Adrenal gland (tissue), 12 donors: ENCODE measurements around the gene PATJ. TPM values are rescaled to one million over a fixed set of nuclear protein-coding genes. Genes with fewer than 3 reads are reported as not detected.
A peak's percentile ranks its signal among the peaks of the same experiment; 100 is the strongest.

Source experiments
- DNase-seq, 7 donors: peaks; one replicate each; pipeline ENCODE4 v3.0.0-alpha.2; 2019 to 2020
- H3K27ac ChIP-seq, 5 donors: fragments of 200-600 bp; sonication (generic) in 4 of 5; 1 replicate in 3 of 5; 2 replicates in 2 of 5; pipeline versions ENCODE4 v1.5.1 to v1.8.0; 2016 to 2020; ENCODE audit warnings: mild to moderate bottlenecking in 1 of 5
- H3K27me3 ChIP-seq: fragments of 200-600 bp; 2 replicates; pipeline ENCODE4 v1.8.0; 2021
- H3K36me3 ChIP-seq, 2 donors: fragments of 200-600 bp; replicated peaks in 1 of 2; 1 replicate in 1 of 2; 2 replicates in 1 of 2; pipeline versions ENCODE4 v1.5.1 to v1.8.0; 2018 to 2022
- H3K4me1 ChIP-seq, 2 donors: fragments of 200-600 bp; replicated peaks in 1 of 2; 1 replicate in 1 of 2; 2 replicates in 1 of 2; pipeline versions ENCODE4 v1.5.1 to v1.8.0; 2018 to 2021
- H3K4me3 ChIP-seq, 4 donors: fragments of 200-600 bp; sonication (generic) in 3 of 4; one replicate each; pipeline ENCODE4 v1.5.1; 2016 to 2018
- H3K9me3 ChIP-seq, 3 donors: fragments of 200-600 bp; sonication (generic) in 1 of 3; replicated peaks in 1 of 3; 1 replicate in 2 of 3; 2 replicates in 1 of 3; pipeline versions ENCODE4 v1.5.1 to v1.8.0; 2016 to 2021
- POLR2A ChIP-seq, 2 donors: fragments of 450-650 bp; IDR thresholded peaks; one replicate each; pipeline ENCODE4 v1.6.1; 2017; ENCODE audit warnings: antibody characterized with exemption in 2 of 2, mild to moderate bottlenecking in 2 of 2, moderate library complexity in 1 of 2
- WGBS, 4 donors: extraction: QIAGEN DNeasy Blood & Tissue Kit in 2 of 4; methylation state at CpG; one replicate each; pipeline versions ENCODE4 v1.1.5 to v1.1.7; 2013 to 2017; 5-methylcytosine and 5-hydroxymethylcytosine counted together
- intact Hi-C, 2 donors: fragments of 100-400 bp; cut with DNase I; formaldehyde crosslinking; loops; one replicate each; pipeline versions ENCODE4 v1.14.1 to v1.15.0; 2022 to 2023
- polyA plus RNA-seq, 3 donors: library from polyadenylated mRNA; stranded (reverse); fragments of 200-250 nt in 2 of 3; fragments of 350-450 nt in 1 of 3; fragmentation: Illumina TruSeq in 1 of 3; extraction: RNeasy Lipid Tissue Mini Kit (QIAGEN cat#74804) in 1 of 3; gene quantifications; one replicate each; pipeline ENCODE4 v1.2.3, GENCODE V29; 2013 to 2014
- total RNA-seq, 9 donors: library from RNA; depleted of rRNA in 4 of 9; stranded (reverse); fragments of >200 nt in 4 of 9; fragments of 120-200 nt in 1 of 9; fragmentation: NEBNext Ultra II Directional in 1 of 9; extraction: Animal tissue kit (Norgen Biotek cat#: 25700) in 1 of 9; gene quantifications; one replicate each; pipeline versions ENCODE4 v1.1.0 to v1.2.4, GENCODE V29; 2013 to 2023
- TF ChIP-seq, protein P1 (sequence below), 6 experiments: fragments of 450-650 bp in 4 of 6; fragments of 200-600 bp in 2 of 6; sonication (generic) in 1 of 6; IDR thresholded peaks; 1 replicate in 5 of 6; 2 replicates in 1 of 6; pipeline versions ENCODE4 v1.5.1 to v1.8.0; 2016 to 2021; ENCODE audit warnings: antibody characterized with exemption in 6 of 6, mild to moderate bottlenecking in 2 of 6, moderate library complexity in 1 of 6
- donor health status: healthy with polysubstance abuse.
- donor health status: Bipolar disorder and iron deficiency.
- donor health status: DM: yes; HTN: yes; CAD: no.
- donor health status: DM: no; HTN: no; CAD: no.
- donor health status: DM: no; HTN: no; CAD: no.
- donor health status: DM: yes; HTN: yes; CAD: no.

Gene PATJ
- total and polyA plus RNA-seq, 12 donors: 6.8 to 36.6 (median 23.4) TPM

- no peaks in the 10 kb centered on the region for H3K9me3 ChIP-seq
- no peak for TF ChIP-seq POLR2A (IDR thresholded peaks at IDR 0.05)
- TF ChIP-seq, protein P1, sequence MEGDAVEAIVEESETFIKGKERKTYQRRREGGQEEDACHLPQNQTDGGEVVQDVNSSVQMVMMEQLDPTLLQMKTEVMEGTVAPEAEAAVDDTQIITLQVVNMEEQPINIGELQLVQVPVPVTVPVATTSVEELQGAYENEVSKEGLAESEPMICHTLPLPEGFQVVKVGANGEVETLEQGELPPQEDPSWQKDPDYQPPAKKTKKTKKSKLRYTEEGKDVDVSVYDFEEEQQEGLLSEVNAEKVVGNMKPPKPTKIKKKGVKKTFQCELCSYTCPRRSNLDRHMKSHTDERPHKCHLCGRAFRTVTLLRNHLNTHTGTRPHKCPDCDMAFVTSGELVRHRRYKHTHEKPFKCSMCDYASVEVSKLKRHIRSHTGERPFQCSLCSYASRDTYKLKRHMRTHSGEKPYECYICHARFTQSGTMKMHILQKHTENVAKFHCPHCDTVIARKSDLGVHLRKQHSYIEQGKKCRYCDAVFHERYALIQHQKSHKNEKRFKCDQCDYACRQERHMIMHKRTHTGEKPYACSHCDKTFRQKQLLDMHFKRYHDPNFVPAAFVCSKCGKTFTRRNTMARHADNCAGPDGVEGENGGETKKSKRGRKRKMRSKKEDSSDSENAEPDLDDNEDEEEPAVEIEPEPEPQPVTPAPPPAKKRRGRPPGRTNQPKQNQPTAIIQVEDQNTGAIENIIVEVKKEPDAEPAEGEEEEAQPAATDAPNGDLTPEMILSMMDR (IDR thresholded peaks at IDR 0.05): no peak
- DNase-seq: peak in 2 of 7 donors; percentile 17 to 61
- 67 to 74% (median 73%) methylated on average over 11 of the region's 11 CpGs for WGBS, 4 donors
- intact Hi-C loops: no loop called here
- no peak overlapping the region for H3K27ac ChIP-seq
- no peak overlapping the region for H3K4me3 ChIP-seq
- H3K36me3 ChIP-seq: no peaks in the 10 kb centered on the region
- H3K4me1 ChIP-seq: peaks cover 0 to 4% of the 10 kb centered on the region in 2 donors
- no peaks in the 10 kb centered on the region for H3K27me3 ChIP-seq
These were observed 368.0 kb downstream of the PATJ start for GRCh38 chr1:62110198-62110817.

GRCh38 chr1:62111084-62111483, 368.8 kb downstream of the PATJ start:
- TF ChIP-seq, protein P1 (IDR thresholded peaks at IDR 0.05): no peak
- TF ChIP-seq POLR2A (IDR thresholded peaks at IDR 0.05): no peak
- H3K4me1 ChIP-seq: peaks cover 0 to 4% of the 10 kb centered on the region in 2 donors
- 81 to 96% (median 94%) methylated on average over 1 of the region's 1 CpG for WGBS, 4 donors
- no peak overlapping the region for H3K27ac ChIP-seq
- no peaks in the 10 kb centered on the region for H3K9me3 ChIP-seq
- no peaks in the 10 kb centered on the region for H3K27me3 ChIP-seq
- no peaks in the 10 kb centered on the region for H3K36me3 ChIP-seq
- H3K4me3 ChIP-seq: no peak overlapping the region
- intact Hi-C loops: no loop called here
- no peak for DNase-seq

GRCh38 chr1:62113507-62113906, 371.2 kb downstream of the PATJ start:
- DNase-seq: no peak
- H3K4me3 ChIP-seq: no peak overlapping the region
- peaks cover 0 to 4% of the 10 kb centered on the region in 2 donors for H3K4me1 ChIP-seq
- no peaks in the 10 kb centered on the region for H3K36me3 ChIP-seq
- H3K27me3 ChIP-seq: no peaks in the 10 kb centered on the region
- H3K27ac ChIP-seq: no peak overlapping the region
- H3K9me3 ChIP-seq: no peaks in the 10 kb centered on the region
- TF ChIP-seq, protein P1 (IDR thresholded peaks at IDR 0.05): no peak
- no peak for TF ChIP-seq POLR2A (IDR thresholded peaks at IDR 0.05)
- intact Hi-C loops: no loop called here

GRCh38 chr1:62117018-62117750, 374.9 kb downstream of the PATJ start:
- no peak overlapping the region for H3K4me3 ChIP-seq
- WGBS, 4 donors: 94 to 97% (median 95%) methylated on average over 6 of the region's 6 CpGs
- no peaks in the 10 kb centered on the region for H3K9me3 ChIP-seq
- no peak overlapping the region for H3K27ac ChIP-seq
- no peak for DNase-seq
- TF ChIP-seq, protein P1 (IDR thresholded peaks at IDR 0.05): no peak
- TF ChIP-seq POLR2A (IDR thresholded peaks at IDR 0.05): no peak
- intact Hi-C loops: no loop called here
- no peaks in the 10 kb centered on the region for H3K27me3 ChIP-seq
- no peaks in the 10 kb centered on the region for H3K4me1 ChIP-seq
- no peaks in the 10 kb centered on the region for H3K36me3 ChIP-seq
